HG03439 (cell line): Measurements from ENCODE around the gene ADGRB2.

Experiments
- ATAC-seq: cut with Tn5 transposase; IDR thresholded peaks from one replicate; pipeline ENCODE4 v1.9.1; 2021; ENCODE audit warnings: mild to moderate bottlenecking, moderate library complexity; ENCODE audit not compliant: unreplicated experiment

The ADGRB2 gene

GRCh38 chr1:31704271-31705079 is 59.7 kb downstream of the ADGRB2 start:
- ATAC-seq = no peak

- ATAC-seq = no peak
Observed at GRCh38 chr1:31703431-31704270, 60.5 kb downstream of the ADGRB2 start, which contains the start of gene COL16A1. Gene COL16A1 (minus strand): TSS chr1:31704017. CDS start chr1:31702193, 1,824 bp downstream.

GRCh38 chr1:31702836-31703404 is 61.2 kb downstream of the ADGRB2 start:
- no peak for ATAC-seq

GRCh38 chr1:31701091-31701736 is 62.9 kb downstream of the ADGRB2 start:
- ATAC-seq = no peak

- no peak for ATAC-seq
Observed at GRCh38 chr1:31700468-31701090, 63.6 kb downstream of the ADGRB2 start.

- ATAC-seq = no peak
Observed at GRCh38 chr1:31699341-31699891, 64.7 kb downstream of the ADGRB2 start.

GRCh38 chr1:31697369-31697984 is 66.7 kb downstream of the ADGRB2 start:
- no peak for ATAC-seq

- no peak for ATAC-seq
Observed at GRCh38 chr1:31696242-31696641, 67.9 kb downstream of the ADGRB2 start.

- ATAC-seq = no peak
Observed at GRCh38 chr1:31695327-31695726, 68.8 kb downstream of the ADGRB2 start.

GRCh38 chr1:31694964-31695313 is 69.2 kb downstream of the ADGRB2 start:
- ATAC-seq = no peak

GRCh38 chr1:31694069-31694963 is 69.8 kb downstream of the ADGRB2 start:
- no peak for ATAC-seq

GRCh38 chr1:31693231-31693630 is 70.9 kb downstream of the ADGRB2 start:
- ATAC-seq = no peak

- no peak for ATAC-seq
Observed at GRCh38 chr1:31691951-31692350, 72.2 kb downstream of the ADGRB2 start.

GRCh38 chr1:31691446-31691845 is 72.7 kb downstream of the ADGRB2 start:
- no peak for ATAC-seq

GRCh38 chr1:31690921-31691320 is 73.2 kb downstream of the ADGRB2 start:
- no peak for ATAC-seq

GRCh38 chr1:31689854-31690253 is 74.3 kb downstream of the ADGRB2 start:
- no peak for ATAC-seq

- no peak for ATAC-seq
Observed at GRCh38 chr1:31689379-31689778, 74.8 kb downstream of the ADGRB2 start.

GRCh38 chr1:31688233-31688918 is 75.8 kb downstream of the ADGRB2 start:
- ATAC-seq = no peak
